ENCODE data around the gene SC5D.

DNA sequence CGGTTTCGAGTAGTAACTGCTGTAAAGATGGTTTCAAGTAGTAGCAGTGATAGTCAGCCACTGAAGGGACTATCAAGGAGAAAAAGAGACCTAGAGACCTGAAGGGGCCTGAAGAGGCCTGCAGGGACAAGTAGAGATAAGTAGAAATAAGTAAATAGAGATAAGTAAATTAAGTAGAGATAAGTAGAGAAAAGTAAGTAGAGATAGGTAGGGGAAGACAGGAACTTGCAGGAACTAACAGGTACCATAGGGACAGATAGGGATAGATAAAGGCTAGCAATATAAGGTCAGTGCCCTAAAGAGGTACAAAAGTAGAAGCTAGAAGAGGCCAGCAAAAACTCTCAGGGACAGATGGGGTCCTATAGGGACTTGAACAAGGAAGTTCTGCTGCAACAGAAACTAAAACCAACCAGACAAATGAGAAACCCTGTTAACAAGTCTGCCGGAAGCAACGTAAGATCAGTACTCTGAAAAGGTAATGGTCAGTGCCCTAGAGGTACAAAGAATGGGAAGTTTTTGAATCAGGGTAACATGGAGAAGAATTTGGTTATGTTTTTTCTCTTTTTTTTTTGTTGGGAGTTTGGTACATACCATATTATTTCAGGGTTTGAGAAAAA, 9.6 kb upstream of the SC5D start:
- TF ChIP-seq, protein P1, sequence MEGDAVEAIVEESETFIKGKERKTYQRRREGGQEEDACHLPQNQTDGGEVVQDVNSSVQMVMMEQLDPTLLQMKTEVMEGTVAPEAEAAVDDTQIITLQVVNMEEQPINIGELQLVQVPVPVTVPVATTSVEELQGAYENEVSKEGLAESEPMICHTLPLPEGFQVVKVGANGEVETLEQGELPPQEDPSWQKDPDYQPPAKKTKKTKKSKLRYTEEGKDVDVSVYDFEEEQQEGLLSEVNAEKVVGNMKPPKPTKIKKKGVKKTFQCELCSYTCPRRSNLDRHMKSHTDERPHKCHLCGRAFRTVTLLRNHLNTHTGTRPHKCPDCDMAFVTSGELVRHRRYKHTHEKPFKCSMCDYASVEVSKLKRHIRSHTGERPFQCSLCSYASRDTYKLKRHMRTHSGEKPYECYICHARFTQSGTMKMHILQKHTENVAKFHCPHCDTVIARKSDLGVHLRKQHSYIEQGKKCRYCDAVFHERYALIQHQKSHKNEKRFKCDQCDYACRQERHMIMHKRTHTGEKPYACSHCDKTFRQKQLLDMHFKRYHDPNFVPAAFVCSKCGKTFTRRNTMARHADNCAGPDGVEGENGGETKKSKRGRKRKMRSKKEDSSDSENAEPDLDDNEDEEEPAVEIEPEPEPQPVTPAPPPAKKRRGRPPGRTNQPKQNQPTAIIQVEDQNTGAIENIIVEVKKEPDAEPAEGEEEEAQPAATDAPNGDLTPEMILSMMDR (IDR thresholded peaks at IDR 0.05; ENCODE audit: insufficient read depth, low read length): no peak
- TF ChIP-seq GABPA (IDR thresholded peaks at IDR 0.05; ENCODE audit: low read depth) (no peak), POLR2AphosphoS5 (IDR thresholded peaks at IDR 0.05; ENCODE audit: low read depth) (no peak), SPI1 (IDR thresholded peaks at IDR 0.05; ENCODE audit: borderline replicate concordance, low read depth) (no peak)
- TF ChIP-seq, protein P2, sequence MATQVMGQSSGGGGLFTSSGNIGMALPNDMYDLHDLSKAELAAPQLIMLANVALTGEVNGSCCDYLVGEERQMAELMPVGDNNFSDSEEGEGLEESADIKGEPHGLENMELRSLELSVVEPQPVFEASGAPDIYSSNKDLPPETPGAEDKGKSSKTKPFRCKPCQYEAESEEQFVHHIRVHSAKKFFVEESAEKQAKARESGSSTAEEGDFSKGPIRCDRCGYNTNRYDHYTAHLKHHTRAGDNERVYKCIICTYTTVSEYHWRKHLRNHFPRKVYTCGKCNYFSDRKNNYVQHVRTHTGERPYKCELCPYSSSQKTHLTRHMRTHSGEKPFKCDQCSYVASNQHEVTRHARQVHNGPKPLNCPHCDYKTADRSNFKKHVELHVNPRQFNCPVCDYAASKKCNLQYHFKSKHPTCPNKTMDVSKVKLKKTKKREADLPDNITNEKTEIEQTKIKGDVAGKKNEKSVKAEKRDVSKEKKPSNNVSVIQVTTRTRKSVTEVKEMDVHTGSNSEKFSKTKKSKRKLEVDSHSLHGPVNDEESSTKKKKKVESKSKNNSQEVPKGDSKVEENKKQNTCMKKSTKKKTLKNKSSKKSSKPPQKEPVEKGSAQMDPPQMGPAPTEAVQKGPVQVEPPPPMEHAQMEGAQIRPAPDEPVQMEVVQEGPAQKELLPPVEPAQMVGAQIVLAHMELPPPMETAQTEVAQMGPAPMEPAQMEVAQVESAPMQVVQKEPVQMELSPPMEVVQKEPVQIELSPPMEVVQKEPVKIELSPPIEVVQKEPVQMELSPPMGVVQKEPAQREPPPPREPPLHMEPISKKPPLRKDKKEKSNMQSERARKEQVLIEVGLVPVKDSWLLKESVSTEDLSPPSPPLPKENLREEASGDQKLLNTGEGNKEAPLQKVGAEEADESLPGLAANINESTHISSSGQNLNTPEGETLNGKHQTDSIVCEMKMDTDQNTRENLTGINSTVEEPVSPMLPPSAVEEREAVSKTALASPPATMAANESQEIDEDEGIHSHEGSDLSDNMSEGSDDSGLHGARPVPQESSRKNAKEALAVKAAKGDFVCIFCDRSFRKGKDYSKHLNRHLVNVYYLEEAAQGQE (IDR thresholded peaks at IDR 0.05; ENCODE audit: insufficient replicate concordance, low read depth): no peak

Measured in HL-60 (cell line).